Mucosa of rectum (tissue), 2 donors: ENCODE data around the gene RRM2.

Source experiments
- H3K27ac ChIP-seq, 2 donors: one replicate each; pipeline ENCODE4 v1.7.0; 2013; ENCODE audit warnings: inconsistent platforms in 2 of 2, low read depth in 2 of 2, low read length in 2 of 2
- H3K27me3 ChIP-seq, 2 donors: one replicate each; pipeline ENCODE4 v1.7.0; 2013; ENCODE audit warnings: low read length in 2 of 2; ENCODE audit not compliant: control insufficient read depth in 2 of 2, insufficient read depth in 2 of 2
- H3K36me3 ChIP-seq, 2 donors: one replicate each; pipeline ENCODE4 v1.7.0; 2013; ENCODE audit warnings: low read length in 2 of 2; ENCODE audit not compliant: control insufficient read depth in 2 of 2, insufficient read depth in 2 of 2
- H3K4me1 ChIP-seq, 2 donors: one replicate each; pipeline ENCODE4 v1.7.0; 2013; ENCODE audit warnings: low read length in 2 of 2, mild to moderate bottlenecking in 1 of 2; ENCODE audit not compliant: control insufficient read depth in 2 of 2, insufficient read depth in 2 of 2
- H3K4me3 ChIP-seq, 2 donors: one replicate each; pipeline ENCODE4 v1.7.0; 2013; ENCODE audit warnings: low read length in 2 of 2
- H3K9ac ChIP-seq, 2 donors: one replicate each; pipeline ENCODE4 v1.7.0; 2013; ENCODE audit warnings: low read length in 2 of 2, low read depth in 1 of 2, mild to moderate bottlenecking in 1 of 2
- H3K9me3 ChIP-seq, 2 donors: one replicate each; pipeline ENCODE4 v1.7.0; 2013; ENCODE audit warnings: low read length in 2 of 2; ENCODE audit not compliant: control insufficient read depth in 2 of 2
- donor health status: healthy.
- donor health status: Normal muscosa, but diverticular disease.

RRM2 gene

DNA sequence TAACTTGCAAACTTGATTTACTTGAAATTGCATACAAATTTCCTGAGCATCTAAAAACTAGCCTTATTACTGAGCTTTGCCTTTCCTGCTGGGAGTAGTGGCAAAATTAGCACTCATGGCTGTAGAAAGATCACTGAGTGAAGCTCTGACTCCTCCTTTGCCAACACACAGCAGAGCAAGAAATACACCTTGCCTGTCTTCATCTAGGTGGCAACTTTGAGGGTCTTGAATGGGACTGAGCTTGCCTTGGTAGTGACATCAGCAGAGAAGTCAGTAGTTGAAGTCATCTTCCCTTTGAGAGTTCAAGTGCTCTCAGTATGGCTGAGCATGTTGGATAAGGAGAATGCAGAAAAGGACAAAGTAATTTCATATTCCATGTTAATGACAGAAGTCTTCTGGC is 5.9 kb downstream of the RRM2 start:
- H3K9me3 ChIP-seq: no peaks in the 10 kb centered on the region
- peaks cover 12 to 18% of the 10 kb centered on the region in 2 donors for H3K4me1 ChIP-seq
- H3K27me3 ChIP-seq: peaks cover 4% of the 10 kb centered on the region in 2 donors
- H3K36me3 ChIP-seq: no peaks in the 10 kb centered on the region
- H3K27ac ChIP-seq: no peak overlapping the region
- no peak overlapping the region for H3K9ac ChIP-seq
- no peak overlapping the region for H3K4me3 ChIP-seq

DNA sequence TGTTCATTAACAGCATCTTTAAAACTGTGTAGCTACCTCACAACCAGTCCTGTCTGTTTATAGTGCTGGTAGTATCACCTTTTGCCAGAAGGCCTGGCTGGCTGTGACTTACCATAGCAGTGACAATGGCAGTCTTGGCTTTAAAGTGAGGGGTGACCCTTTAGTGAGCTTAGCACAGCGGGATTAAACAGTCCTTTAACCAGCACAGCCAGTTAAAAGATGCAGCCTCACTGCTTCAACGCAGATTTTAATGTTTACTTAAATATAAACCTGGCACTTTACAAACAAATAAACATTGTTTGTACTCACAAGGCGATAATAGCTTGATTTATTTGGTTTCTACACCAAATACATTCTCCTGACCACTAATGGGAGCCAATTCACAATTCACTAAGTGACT is 7.0 kb downstream of the RRM2 start:
- no peak overlapping the region for H3K4me3 ChIP-seq
- no peak overlapping the region for H3K27ac ChIP-seq
- H3K27me3 ChIP-seq: no peaks in the 10 kb centered on the region
- H3K9me3 ChIP-seq: no peaks in the 10 kb centered on the region
- H3K9ac ChIP-seq: no peak overlapping the region
- H3K36me3 ChIP-seq: no peaks in the 10 kb centered on the region
- H3K4me1 ChIP-seq: peaks cover 8 to 14% of the 10 kb centered on the region in 2 donors

DNA sequence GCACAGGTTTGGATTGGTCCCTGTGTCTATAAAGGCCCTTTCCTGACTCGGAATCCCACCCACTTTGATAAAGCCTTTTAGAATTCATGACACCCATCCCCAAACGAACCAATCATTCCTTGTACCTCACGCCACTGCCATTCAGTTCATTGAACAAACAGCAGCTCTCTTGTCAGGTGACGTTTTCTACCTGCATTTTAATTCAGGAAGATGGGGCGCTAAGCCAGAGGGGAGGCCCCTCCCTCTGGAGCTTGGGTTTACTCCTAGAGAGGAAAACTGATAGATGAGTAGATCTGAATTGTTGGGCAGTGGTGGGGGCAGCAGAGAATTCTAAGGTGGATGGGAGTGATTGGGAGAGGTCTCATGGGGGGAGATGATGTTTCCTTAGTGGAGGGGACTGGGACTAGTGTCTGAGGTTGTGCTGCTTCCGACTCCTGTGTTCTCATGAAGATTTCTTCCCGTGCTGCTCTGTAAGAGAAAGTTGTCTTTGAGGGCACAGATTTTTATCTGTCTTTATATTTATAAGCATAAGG is 9.6 kb downstream of the RRM2 start:
- Histone ChIP-seq H3K27me3 (no peaks in the 10 kb centered on the region), H3K4me1 (no peaks in the 10 kb centered on the region), H3K36me3 (no peaks in the 10 kb centered on the region), H3K4me3 (no peak overlapping the region), H3K27ac (no peak overlapping the region), H3K9me3 (no peaks in the 10 kb centered on the region), H3K9ac (no peak overlapping the region)

DNA sequence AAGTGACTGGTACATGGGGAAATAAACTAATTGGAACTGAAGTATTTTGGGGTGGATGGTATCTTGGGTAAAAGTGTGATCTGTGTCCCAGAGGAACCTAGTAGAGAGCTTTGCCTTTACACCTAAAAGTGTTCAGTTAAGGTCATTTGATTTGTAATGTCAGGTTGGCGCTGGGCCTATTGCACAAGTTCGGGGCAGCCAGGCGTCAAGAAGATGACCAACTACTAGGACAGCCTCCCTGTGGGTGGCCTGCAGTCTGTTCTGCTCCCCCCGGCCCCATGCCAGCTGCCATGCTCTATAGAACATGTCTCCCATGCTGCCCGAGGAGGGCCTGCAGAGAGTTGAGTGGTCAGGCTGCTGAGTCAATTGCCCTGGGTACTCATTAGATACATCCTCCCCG is 10.1 kb downstream of the RRM2 start:
- Histone ChIP-seq H3K9me3 (no peaks in the 10 kb centered on the region), H3K9ac (no peak overlapping the region), H3K4me3 (no peak overlapping the region), H3K36me3 (no peaks in the 10 kb centered on the region), H3K4me1 (no peaks in the 10 kb centered on the region), H3K27ac (no peak overlapping the region), H3K27me3 (no peaks in the 10 kb centered on the region)

DNA sequence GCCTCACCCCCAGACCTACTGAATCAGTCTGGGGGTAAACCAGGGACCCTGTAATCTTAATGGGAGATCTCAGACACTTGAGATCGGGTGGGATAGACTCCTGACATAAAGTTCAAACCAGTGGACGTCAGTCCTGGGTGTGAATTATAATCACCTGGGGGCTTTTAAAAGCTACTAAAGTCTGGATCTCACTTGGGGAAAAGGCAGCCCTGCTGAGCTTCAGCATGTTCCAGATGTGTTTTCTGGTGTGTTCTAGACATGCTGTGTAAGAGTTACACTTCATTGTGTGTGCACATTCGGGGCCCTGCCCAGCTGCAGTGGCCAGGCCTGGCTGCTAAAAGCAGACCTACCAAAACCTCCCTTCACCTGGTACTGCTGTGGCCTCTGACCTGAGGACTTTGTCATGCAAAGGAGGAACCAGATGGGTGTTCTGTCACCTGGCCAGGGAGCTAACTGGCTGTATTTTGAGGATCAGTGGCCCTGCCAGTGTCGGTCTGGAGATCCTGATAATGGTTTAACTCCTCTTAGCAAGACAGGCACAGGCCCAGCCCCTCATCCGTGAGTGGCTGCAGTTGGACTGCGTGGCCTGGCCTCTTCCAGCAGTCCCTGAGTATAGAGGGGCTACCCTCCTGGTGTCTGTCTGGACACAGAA is 10.6 kb downstream of the RRM2 start:
- no peak overlapping the region for H3K9ac ChIP-seq
- H3K9me3 ChIP-seq: no peaks in the 10 kb centered on the region
- no peaks in the 10 kb centered on the region for H3K27me3 ChIP-seq
- no peak overlapping the region for H3K27ac ChIP-seq
- no peak overlapping the region for H3K4me3 ChIP-seq
- H3K4me1 ChIP-seq: no peaks in the 10 kb centered on the region
- no peaks in the 10 kb centered on the region for H3K36me3 ChIP-seq

DNA sequence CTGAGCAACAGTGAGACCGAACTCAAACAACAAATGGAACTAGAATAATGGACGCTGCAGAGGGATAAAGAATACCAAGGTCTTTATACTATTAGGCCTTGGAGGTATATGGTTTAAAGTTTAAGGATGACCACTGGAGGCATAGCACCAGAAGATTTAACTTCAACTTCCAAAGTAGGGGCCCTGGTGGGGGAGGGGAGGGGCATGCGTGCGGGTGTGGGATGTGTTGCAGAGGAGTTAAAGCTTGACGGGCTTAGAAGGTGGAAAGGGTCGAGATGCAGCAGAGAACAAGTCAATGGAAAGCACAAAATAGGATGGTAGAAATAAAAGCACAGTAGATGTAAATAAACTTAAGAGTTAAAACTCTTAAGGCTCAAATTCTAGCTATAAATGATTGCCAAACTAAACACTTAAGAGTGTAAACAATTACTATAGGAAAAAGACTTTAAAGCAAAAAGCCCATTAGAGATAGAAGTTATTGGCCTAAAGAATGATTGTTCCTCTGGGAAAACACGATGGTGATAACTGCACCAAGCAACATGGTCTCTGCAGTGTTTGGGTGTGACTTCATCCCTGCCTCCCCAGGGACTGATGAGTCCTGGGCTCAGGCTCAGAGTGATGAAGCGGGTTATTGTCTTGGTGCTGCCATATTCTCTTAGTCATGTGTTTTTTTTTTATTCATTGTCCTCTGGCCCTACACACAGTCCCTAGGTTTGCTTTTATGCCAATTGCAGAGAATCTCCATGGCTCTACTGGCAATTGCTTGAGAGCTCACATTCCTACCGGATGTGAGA is 13.0 kb downstream of the RRM2 start:
- Histone ChIP-seq H3K36me3 (no peaks in the 10 kb centered on the region), H3K9me3 (no peaks in the 10 kb centered on the region), H3K4me1 (no peaks in the 10 kb centered on the region), H3K27me3 (no peaks in the 10 kb centered on the region), H3K4me3 (no peak overlapping the region), H3K9ac (no peak overlapping the region), H3K27ac (no peak overlapping the region)

DNA sequence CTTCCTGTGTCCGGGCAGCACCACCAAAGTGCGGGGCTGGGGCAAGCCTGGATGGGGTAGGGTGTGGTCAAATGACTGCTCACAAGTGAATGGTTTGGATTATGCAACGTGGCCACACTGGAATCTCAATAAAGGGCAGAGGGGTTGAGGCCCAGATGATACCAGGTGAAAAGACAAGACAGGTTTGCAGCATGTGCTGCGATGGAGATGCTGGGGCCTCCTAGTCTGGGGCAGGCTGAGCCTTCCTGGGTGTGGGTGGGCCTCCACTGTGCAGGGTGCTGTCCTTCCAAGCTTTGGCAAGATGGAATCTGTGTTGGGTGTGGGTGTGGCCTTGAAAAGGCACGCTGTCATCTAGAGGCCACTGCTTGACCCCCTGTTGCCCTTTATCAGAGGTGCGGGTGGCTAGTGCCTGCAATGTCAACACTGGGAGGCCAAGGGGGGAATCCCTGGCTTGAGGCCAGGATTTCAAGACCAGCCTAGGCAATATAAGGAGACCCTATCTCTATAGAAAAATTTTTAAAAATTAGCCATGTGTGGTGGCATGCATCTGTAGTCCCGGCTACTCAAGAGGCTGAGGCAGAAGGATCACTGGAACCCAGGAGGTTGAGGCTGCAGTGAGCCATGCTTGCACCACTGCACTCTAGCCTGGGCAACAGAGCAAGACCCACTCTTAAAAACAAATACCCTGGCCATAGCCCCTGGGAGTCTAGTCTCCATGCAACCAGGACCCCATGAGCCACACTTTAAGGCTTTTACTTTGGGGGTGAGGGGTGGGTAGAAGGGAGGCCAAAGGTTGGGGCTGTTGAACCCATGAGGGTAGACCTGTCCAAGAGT is 13.8 kb downstream of the RRM2 start:
- Histone ChIP-seq H3K27ac (no peak overlapping the region), H3K9ac (no peak overlapping the region), H3K27me3 (no peaks in the 10 kb centered on the region), H3K4me3 (no peak overlapping the region), H3K9me3 (no peaks in the 10 kb centered on the region), H3K4me1 (no peaks in the 10 kb centered on the region), H3K36me3 (no peaks in the 10 kb centered on the region)

DNA sequence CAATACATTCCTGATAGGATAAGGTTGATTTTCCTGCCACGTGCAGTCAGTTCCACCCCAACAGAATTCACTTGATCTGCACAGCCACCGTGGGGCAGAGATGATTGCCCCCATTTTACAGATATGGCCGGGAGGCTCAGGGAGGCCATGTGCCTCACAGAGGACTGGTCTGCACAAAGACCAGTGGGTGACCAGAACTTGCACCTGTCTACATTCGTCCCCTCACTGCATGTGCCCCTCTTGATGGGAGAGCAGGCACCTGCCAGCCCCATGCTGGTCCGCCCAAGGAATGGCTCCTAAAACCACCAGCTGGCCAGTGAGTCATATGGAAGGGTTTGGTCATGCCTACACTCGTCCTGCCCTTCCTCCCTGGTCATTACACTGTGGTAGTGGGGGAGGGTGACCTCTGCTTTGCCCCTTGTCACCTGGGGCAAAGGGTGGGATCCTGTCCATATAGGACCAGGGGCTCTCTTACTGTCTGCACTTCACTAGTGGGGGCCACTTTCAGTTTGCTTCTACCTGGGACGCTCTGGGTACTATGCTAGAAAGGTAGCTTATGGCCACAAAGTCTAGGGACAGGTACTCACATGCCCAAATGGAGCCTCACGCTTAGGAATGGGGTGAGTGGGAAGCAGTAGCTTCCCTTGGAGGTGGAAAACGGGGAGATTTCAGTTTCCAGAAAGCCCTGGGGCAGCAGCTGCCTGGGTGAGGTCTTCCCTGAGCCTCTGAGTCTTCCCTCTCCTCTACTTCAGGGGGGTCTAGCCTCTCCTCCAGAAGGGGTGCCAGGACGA is 14.7 kb downstream of the RRM2 start:
- Histone ChIP-seq H3K9ac (no peak overlapping the region), H3K4me3 (no peak overlapping the region), H3K4me1 (no peaks in the 10 kb centered on the region), H3K9me3 (no peaks in the 10 kb centered on the region), H3K27ac (no peak overlapping the region), H3K36me3 (no peaks in the 10 kb centered on the region), H3K27me3 (no peaks in the 10 kb centered on the region)

DNA sequence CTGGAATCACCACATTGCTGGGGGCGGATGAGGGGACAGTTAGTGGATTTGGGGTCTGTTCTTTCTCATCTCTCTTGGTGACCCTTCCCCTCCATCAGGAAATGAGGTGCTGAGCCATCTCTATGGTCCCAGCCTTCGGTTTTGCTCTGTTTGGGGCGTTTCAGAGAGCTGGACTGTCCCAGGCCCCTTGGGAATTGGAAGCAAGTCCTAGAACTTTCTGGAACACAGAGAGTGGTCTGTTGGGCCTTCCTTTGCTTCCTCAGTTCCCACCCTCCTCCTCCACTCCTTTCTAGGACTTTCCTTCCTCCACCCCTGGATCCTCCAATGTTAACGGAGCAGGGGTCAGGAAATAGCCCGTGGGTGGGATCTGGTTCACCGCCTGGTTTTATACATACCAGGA is 17.0 kb downstream of the RRM2 start:
- Histone ChIP-seq H3K27me3 (no peaks in the 10 kb centered on the region), H3K4me1 (peaks cover 0 to 3% of the 10 kb centered on the region in 2 donors), H3K4me3 (no peak overlapping the region), H3K36me3 (no peaks in the 10 kb centered on the region), H3K9me3 (no peaks in the 10 kb centered on the region), H3K27ac (no peak overlapping the region), H3K9ac (no peak overlapping the region)
